GM18907 (cell line): Measurements from ENCODE around the gene MAGEB6B.
"Not testable (repeated sequence)": the region's sequence is repeated elsewhere in the genome, so short reads cannot be mapped to it uniquely, and the experiment has no call there.

Experiments
- ATAC-seq: cut with Tn5 transposase; IDR thresholded peaks from one replicate; pipeline ENCODE4 v1.9.1; 2021; ENCODE audit warnings: mild to moderate bottlenecking, moderate library complexity; ENCODE audit not compliant: unreplicated experiment

MAGEB6B gene, protein sequence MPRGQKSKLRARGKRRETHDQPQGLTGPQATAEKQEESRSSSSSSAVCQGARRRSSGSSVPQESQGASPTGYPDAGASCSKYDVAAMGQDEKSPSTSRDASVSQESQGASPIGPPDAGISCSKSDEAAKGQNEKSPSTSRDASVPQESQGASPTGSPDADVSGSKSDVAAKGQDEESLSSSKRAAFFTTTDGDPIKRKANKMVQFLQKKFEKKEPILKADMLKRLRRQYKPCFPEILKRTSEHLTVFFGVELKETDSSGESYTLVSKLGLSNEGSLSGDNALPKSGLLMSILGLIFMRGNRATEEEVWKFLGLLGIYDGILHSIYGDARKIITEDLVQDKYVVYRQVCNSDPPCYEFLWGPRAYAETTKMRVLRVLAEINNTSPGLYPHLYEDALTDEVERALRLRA

DNA sequence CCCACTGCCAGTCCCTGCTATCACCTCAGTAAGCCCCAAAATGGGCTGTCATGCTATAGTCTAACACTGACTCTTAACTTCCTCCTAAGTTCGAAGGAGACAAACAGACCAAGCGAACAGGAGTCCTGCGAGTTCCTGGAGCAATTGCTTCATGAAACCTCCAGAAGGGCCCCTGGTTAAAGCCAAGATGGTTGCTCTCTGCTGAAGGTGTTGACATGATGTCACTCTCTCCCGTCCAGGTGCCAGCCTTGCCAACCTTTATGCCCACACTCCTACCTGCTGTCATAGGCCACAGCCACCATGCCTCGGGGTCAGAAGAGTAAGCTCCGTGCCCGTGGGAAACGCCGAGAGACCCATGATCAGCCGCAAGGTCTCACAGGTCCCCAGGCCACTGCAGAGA is at the start of gene MAGEB6B:
Gene MAGEB6B, plus strand, starts transcription at position 301 of the 400 bp plus-strand sequence. Its CDS starts 0 bp downstream, at position 301.
- no peak for ATAC-seq

DNA sequence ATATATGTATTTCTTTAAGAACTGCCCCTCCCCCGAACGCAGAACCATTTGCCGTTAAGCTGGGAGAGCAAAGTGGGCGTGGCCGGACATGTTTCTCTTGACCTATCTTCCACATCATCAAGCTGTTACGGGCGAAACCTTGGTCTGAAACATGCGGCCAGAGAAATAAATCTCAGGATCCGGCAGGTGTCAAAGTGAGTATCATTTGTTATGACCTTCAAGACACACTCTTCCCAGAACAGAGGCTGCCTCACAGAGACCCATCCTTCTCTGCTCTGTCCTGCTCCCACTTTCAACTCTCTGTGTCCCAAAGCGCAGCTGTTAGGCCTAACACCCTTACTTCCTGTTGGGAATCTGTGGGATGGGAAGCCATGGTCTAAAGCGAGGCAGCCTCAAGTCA is 22.1 kb upstream of the MAGEB6B start, which contains the start of gene MAGEB18:
Gene MAGEB18, plus strand, starts transcription at position 70 of the 400 bp plus-strand sequence. CDS start 643 bp downstream, outside the sequence.
- no peak for ATAC-seq

DNA sequence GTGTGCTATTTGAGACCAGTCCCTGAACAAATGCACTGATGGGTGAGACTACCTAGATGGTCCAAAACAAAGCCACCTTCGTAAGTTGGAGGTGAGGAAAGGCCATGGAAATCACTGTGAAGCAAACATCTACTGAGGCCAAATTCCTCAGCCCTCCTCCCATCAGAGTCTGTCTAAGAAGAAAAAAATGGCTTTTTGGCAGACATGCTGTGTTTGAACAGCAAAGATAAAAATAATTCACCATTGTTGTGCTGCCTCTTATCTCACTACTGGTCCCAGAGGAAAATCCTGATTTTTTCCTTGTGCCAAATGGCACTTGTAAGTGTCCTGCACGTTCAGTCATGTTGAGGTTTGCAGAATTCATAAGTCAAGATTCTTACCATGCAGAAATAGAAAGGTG is 14.4 kb upstream of the MAGEB6B start:
- ATAC-seq: no peak

DNA sequence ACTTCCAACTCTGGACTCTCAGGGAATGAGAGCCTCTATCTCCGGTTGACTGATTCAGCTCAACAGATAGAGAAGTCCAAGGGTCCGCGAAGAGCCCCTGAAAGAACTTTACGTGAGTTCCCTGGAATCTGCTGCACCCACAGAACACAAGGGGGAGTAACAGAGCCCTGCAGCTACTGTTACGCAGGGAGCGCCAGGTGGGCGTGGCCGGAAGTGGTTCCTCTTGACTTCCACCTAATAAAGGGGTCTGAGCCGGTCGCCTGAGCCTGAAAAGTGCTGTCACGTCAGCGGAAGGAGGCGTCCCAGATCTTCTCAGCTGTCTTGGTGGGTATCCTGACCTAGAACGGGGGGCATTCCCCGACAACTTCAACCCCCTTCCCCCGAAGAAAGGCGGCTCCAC is 31.8 kb downstream of the MAGEB6B start, which contains the start of gene MAGEB6:
Gene MAGEB6, plus strand, starts transcription at position 237 of the 400 bp plus-strand sequence. CDS start 1,407 bp downstream, outside the sequence.
- no peak for ATAC-seq

DNA sequence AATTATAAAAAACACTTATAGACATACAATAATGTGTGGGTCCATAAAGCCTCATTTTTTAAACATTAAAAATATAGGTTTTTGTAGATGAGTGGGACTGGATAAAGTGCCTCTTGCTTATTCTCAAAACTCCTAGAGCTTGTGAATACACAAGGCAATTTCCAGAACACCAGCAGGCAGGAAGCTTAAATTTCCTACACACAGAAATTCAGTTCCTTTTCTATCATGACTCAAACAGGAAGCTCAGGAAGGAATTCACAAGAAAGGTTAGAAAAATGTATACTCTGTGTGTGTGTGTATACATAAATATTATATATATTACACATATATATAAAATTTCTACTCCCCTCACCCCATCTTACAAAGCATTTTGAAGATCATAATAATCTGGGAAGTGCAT is 43.2 kb downstream of the MAGEB6B start:
- ATAC-seq: no peak

DNA sequence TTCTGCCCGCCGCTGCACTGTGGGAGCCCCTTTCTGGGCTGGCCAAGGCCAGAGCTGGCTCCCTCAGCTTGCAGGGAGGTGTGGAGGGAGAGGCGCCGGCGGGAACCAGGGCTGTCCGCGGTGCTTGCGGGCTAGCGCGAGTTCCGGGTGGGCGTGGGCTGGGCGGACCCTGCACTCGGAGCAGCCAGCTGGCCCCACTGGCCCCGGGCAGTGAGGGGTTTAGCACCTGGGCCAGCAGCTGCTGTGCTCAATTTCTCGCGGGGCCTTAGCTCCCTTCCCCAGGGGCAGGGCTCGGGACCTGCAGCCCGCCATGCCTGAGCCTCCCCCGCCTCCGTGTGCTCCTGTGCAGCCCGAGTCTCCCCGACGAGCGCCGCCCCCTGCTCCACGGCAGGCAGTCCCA is 44.3 kb downstream of the MAGEB6B start:
- ATAC-seq: not testable (repeated sequence)

DNA sequence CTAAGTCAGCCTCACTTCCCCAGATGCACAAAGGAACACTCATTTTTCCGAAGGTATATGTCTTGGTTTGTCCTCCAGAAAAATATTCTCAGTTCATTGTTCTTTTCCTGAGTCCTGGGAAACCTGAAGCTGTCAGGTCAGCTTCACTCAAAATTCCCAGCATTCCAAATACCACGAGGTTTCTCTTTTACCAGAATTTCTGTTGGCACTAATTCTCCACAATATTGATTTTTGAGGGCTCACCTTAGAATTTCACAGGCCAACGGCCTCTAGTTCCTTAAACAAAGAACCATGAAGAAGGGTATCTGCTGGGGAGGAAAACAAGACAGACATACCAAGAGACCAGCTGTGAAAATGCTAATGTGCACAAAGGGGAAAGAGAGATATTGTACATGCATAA is 47.6 kb downstream of the MAGEB6B start:
- ATAC-seq: no peak
